NCI-H510A treated with DMSO at 0.1 percent for 48 hours (cell line): Measurements from ENCODE around the gene EFTUD2.

ENCODE experiments used
- DNase-seq: peaks from one replicate; lab custom pipeline; 2025; lab: John Stamatoyannopoulos, UW

The EFTUD2 gene

DNA sequence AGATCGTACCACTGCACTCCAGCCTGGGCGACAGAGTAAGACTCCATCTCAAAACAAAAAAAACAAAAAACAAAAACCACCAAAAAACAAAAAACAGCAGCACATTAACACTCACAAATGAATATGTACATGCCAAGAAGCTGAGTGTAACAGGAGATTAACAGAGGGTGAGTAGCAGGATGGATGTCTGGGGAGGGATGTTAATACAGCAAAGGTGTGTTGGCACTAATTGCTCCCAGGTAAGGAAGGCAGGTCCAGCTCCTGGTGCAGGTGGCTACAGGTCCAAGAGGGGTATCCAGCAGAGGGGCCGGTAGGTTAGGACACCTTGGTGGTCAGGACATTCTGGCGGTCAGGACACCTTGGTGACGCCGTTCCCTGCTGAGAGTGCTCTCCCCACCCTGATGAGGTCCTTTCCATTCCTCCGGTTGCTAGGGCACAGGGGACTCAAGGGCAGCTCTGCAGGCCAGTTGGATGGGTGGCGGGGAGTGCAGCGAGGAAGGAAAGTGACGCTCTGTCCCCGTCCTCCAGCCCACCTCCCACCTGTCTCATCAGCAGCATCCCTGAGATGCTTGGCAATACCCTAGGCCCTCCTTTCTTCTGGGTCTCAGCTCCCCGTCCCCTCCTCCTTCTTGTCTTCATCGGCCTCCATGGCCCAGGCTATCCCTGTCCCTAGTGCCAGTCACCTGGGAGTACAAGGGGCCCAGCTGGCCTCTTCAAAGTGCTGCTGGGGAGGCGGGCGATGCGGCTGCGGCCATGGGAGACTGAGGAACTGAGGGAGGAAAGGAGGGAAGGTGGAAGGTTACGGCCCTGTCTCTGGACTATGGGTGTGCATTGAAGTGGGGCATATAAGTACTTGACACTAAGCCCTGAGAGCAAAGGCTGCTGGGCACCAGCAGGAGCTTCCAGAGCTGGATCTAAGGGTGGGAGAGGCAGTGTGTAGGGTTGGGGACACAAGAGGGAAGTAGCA lies 26.8 kb upstream of the EFTUD2 start:
- no peak for DNase-seq

DNA sequence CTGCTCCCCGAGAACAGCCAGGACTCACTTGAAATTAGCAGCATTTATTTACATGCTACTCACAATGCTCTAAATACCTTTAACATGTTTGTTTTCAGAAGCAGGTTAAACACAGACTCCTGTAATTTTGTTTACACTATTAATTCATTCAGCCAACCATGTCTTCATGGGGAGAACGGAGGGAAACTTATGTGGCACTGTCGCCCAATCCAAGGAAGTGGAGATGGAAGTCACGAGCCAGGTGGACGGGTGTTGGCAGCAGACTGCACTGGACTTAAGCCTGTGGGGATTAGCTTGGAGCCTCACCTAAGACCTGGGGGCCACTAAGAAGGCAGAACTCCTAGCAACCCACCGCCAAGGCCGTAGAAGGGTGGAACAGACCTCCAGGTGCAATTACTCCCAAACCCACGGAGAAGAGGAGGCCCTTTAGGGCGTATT lies 24.9 kb upstream of the EFTUD2 start:
- DNase-seq: peak; percentile 44

DNA sequence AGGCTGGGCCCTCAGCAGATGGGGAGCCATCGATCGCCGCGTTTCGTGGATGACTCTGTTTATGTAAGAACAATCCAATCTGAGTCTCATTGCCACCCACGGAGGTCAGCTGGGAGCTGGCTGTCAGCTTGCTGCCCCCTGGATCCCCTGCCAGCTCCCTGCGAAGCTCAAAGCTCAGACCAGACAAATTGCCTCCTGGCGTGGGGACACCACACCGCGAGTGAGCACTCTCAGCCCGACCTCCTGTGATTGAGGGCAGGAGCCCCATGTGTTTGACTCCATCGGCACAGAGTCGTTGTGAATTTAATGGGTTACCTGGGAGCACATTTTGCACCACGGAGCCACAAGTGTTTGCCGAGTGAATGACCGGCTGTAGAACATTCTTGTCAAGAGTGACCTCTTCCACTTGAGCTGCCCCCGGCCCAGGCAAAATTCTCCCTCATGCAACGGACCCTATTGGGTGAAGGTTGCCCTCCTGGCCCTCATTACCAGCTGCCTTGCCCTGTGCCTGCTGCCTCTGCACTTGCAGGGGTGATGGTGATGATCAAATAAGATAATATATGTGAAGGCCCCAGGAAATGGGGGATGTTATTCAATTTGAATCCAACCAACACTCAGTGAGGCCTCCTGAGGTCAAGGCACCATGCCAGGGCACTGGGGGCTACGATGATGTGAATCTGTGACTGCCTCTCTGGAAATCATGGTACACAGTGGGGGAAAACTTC lies 23.7 kb upstream of the EFTUD2 start:
- DNase-seq: no peak

DNA sequence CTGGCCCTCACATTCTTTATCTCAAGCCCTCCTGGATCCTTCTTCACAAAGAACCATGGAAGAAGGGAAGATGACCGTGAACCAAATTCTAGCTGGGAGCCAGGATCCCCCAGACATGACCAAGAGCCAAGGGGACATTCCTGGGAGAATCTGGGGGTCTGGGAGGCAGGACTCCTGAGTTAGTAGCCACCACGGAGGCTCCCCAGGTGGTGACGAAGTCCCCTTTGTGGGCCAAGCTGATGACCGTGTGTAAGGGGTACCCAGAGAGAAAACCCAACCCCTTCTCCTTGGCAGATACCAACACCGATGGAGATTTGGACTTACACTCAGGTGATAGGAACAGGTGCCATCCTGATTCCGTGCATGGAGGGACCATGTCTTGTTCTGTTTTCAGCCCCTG lies 22.9 kb upstream of the EFTUD2 start:
- DNase-seq: no peak

DNA sequence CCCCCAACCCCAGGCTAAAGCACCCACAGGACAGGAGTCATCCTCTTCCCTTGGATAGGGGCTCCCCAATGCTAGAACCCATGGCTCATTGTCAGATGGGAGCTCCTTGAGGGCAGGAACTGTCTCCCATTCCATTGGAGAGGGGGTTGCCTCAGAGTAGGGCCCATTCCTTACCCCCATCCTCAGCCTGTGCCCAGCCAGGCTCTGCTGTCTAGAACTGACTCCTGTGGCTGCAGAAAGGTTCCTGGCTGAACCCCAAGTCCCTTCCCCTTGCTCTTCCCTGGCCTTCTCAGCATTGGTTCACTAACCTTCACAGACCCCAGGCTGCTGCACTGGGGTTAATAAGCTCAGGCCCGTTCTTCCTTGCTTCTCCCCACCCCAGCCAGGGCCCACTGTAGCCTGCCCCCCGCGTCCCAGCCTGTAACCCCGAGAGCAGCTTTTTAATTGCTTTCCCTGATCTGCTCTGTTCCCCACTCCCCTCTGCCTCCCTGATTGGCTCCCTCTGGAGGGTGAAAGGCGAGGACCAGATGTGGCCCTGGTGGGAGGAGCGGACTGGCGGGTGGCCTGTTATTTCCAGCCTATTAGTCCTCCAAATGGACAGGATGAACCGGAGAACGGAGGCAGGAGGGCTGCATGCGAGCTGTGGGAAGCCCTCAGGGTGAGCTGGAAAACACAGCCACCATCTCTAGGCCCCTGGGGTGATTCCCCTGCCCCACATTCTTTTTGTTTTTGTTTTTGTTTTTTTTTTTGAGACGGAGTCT lies 22.1 kb upstream of the EFTUD2 start:
- no peak for DNase-seq

DNA sequence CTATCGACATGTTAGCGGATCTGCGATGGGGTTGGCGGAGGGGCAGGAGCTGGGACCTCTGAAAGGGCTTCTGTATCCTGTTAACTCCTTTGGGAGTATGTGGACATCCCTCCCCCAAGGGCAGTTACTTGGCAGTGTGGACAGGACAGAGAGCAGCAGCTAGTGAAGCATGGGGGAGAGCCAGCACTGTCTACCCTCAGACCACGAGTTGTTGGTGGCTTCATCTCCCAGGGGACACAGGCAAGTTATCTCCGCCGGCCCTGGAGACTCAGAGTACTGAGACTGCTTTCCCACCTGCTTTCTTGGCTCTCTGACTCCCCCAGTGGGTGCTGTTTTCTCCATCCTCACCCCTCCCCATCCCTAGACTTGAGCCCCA lies 21.3 kb upstream of the EFTUD2 start:
- no peak for DNase-seq

DNA sequence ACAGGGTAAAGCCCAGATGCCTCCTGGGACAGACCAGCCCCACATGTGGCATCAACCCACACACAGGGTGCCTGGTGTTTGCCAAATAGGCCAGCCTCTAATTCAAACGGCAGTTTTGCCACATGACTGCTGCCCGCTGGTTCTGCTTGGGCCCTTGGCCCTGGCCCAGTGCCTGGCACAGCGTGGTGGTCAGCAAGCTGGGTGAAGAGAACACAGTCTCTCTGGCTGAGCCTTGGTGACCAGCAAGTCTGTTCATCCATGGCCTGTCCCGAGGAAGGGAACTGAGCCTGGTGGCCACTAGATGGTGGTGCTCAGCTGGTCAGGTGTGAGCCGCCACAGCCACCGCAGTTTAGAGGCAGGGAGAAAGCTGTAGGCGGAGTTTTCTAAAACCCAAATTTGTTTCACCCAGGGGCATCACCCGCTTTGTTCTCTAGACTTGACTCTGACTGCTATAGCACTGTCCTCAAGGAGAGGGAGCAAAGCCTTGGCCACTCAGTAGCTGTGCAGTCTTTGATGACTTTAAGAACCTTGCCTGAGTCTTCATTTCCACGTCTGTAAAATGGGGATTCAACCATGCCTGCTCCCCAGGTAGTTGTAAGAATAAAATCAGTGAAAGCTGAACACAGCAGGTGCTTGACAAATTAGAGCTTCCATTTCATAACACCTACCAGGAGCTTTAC lies 20.8 kb upstream of the EFTUD2 start:
- DNase-seq: peak; percentile 82

DNA sequence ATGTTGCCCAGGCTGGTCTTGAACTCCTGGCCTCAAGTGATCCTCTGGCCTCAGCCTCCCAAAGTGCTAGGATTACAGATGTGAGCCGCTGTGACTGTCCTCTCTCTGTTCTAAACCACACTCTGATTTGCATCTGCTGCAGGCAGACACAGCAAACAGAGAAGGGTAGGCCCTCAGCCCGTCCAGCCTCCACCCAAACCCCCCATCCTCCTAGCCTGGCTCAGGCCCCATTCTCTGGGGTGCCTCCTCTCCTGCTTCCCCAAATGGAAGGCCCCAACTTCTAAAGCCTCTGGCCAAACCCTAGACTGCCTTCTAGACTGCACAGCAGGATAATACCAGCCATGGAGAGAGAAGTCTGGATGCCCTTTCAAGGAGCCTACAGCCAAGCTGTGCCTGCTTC lies 20.2 kb upstream of the EFTUD2 start:
- DNase-seq: no peak

DNA sequence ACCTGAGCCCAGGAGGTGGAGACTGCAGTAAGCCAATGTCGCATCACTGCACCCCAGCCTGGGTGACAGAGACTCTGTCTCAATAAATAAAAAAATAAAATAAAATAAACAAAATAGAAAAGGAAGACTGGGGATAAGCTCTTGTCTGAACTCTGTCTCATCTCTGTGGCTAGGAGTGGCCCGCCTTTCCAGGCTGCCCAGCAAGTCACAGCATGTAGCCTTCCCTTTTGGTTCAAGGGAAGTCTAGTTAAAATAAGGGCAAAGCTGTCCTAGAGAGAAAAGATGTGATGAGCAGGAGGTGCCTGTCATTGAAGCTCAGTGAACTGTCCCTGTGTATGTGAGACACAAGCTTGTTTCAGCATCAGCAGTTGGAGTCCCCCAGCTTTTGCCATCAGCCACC lies 18.8 kb upstream of the EFTUD2 start:
- no peak for DNase-seq

DNA sequence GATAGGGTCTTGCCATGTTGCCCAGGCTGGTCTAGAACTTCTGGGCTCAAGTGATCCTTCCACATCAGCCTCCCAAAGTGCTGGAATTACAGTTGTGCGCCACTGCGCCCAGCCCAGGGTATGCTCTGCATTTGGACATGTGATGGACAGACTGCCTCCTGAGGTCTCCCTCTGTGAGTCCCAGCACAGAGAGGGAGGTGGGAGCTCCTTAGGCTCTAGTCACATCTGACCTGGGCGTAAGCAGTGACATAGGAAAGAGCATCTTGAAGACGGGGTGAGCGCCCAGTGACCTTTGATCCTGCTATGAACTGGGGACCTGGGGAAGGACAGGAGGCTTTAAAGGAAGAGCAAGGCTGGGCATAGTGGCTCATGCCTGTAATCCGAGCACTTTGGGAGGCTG lies 18.2 kb upstream of the EFTUD2 start:
- DNase-seq: no peak

DNA sequence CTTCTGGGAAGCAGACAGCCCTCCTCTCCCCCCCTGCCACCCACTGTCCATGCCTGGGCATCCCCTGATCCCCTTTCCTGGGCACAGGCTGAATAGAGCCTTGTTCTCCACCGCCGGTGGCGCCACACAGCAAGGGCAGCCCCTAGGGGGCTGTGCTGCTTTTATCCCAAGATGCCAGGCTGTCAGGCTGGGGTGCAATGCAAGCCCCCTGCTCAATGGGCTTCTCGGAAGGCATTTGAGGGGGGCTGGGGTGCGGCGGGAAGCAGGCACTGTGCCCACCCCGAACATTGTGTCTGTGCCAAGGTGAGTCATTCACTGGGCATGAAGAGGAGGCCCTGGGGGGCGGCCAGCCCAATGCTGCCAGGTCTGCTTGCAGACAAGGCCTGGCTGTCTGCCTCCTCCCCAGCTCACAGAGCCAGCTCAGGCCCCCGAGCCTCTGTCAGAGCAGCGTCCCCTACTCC lies 17.6 kb upstream of the EFTUD2 start:
- no peak for DNase-seq

DNA sequence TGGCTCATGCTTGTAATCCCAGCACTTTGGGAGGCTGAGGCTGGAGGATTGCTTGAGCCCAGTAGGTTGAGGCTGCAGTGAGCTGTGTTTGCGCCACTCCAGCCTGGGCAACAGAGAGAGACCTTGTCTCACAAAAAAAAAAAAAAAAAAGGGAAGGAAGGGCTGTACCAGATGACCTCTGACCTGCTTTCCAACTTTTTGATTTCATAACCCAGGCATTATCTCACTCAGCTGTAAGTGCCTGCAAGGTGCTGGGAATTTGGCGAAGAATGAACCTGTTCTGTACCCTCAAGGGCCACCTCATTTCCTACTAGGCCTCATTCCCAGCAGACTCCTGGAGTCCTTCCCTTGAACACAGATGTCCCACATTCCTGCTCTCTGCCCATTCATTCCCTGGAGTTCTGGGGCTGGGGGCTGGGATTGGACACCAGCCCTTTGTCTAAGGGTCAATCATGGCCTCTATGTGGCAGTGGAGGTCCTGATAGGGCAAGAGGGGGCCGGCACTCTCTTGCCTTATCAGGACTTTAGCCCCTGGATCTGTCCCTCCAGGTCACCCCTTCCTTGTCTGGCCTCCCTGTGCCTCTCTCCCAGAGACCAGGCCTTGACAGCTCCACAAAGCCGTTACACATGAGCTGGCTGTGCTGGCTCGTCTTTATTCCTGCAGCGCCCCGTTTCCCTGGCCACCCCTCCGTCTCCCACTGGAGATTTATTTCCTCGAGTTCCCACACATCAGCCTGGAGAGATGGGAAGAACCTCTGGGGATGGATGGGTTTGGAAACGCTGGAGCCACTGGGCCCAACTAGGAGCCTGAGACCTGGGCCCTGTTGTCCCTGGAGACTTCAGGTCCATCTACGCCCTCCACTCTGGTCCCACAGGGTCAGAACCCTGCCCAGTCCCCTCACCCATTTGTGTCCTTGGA lies 16.9 kb upstream of the EFTUD2 start:
- DNase-seq: no peak

DNA sequence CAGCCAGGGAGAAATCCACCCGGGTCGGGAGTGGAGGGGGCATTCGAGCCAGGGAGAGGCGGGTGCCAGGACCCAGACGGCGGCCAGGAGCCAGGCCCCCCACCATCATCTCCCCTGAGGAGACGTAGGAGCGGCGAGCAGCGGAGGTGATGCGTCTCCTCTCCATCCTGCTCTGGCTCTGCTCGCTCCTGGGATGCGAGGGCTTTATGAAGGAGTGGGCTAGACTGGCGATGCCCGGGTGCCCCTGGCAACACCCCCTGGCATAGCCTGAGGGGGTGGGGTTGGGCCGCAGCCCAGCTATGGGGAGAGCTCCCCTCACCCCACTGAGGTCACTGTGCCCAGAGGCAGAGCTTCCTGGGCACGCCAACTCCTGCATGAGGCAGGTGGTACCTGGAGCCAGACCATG lies 16.1 kb upstream of the EFTUD2 start, which contains the start of gene GFAP:
GFAP (minus strand) TSS at position 180 of the 406 bp plus-strand sequence; CDS start at position 166, 14 bp downstream.
- no peak for DNase-seq

DNA sequence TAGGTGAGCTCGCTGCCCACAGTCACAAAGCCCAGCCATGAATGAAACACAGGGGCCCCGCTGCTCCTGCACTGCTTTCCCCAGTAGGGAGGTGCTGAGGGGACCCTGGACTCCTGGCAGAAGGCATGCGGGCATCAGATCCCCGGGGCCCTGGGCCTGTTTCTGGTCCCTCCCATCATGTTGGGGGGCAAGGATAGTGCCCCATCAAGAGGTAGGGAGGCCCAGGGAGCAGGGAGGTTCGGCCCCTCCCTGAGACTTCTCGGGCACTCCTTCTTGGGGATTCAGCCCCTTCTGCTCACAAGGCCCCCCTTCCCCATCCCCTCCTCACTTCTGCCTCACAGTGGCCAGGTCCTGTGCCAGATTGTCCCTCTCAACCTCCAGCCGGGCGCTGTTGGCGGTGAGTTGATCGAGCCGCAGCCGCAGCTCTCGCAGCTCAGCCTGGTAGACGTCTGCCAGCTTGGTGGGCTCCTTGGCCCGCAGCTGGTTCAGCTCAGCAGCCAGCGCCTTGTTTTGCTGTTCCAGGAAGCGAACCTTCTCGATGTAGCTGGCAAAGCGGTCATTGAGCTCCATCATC lies 15.5 kb upstream of the EFTUD2 start:
- DNase-seq: no peak

DNA sequence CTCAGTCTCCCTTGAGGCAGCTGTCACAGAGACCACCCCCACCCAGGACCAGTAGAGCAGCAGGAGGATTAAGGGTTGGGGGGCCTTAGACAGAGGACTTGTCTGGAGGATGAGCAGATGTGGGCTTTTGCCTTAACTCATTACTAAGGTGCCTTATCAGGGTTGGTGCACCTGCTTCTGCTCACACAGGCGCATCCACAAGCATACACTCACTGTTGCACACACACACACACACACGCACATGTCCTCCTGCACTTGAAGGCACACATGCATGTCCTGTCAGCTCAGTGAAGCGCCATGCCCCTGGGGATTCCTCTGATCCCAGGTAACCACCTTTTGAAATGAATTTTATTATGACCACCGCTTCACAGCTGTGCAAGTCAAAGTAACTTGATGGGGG lies 14.9 kb upstream of the EFTUD2 start:
- no peak for DNase-seq

DNA sequence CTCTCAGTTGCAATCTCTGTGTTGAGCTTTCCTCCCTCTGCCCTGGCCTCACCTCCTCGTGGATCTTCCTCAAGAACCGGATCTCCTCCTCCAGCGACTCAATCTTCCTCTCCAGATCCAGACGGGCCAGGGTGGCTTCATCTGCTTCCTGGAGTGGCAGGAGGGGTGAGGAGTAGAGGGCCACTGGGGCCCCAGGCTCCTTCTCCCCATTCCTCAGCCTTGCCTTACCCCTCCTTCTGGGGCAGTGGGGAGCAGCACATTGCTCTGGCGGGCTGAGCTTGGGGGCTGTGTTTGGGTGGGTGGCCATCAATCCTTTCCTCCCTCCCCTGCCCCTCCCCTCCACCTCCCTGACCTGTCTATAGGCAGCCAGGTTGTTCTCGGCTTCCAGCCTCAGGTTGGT lies 14.4 kb upstream of the EFTUD2 start:
- no peak for DNase-seq

DNA sequence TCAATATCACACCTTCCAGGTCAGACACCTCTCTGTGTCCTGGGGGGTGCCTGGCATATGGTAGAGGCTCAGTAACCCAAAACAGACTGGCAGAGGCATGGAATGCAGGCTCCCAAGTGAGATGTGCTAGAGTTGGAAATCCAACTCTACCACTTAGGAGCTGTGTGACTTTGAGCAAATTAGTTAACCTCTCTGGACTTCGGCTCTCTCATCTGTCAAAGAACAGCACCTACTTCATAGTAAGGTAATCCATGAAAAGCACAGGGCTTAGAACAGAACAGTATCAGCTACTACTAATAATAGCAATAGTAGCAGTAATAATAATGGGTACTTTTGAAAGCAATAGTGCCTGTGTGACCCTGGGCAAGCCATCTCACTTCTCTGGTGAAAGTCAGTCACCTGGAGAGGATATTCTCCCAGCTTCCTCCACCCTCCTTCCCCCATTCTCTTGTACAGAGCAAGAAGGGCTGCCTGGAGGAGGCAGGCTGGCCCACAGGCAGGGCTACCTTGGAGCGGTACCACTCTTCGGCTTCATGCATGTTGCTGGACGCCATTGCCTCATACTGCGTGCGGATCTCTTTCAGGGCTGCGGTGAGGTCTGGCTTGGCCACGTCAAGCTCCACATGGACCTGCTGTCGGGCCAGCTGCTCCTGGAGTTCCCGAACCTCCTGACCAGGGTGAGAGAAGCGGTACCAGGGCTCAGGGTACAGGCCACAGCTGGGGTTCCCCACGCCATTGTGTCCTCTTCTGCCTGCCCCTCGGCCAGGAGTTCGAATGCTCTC lies 13.7 kb upstream of the EFTUD2 start:
- DNase-seq: no peak

DNA sequence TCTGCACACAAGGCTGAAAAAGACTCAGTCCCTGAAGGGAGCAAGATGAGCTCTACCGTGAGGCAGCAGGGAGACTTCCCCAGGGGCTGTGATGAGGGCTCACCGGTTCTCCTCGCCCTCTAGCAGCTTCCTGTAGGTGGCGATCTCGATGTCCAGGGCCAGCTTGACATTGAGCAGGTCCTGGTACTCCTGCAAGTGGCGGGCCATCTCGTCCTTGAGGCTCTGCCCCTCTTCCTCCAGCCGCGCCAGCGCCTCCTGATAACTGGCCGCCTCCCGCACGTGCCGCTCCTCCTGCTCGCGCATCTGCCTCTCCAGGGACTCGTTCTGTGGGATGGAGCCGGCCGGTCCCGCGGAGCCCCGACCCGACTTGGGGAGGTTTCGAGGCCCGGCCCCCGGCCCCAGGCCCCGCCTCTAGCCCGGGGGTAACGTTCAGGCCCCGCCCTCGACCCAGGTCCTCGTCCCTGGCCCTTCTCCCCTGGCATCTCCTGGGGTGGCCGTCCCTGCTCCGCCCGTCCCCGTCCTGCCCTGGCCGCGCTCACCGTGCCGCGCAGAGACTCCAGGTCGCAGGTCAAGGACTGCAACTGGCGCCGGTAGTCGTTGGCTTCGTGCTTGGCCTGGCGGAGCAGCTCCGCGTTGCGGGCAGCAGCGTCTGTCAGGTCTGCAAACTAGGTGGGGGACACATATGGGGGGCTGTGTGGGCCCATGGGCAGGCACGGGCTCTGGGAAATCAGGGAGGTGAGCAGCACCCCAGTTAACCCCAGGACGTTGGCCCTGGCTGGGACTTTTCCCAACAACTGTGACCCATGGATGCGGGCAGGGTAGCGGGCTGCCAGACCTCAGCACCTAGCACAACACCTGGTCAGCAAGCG lies 12.1 kb upstream of the EFTUD2 start:
- DNase-seq: peak; percentile 30
